ENCODE data around the gene PTPN1. TPM values are rescaled to one million over a fixed set of nuclear protein-coding genes. Genes with fewer than 3 reads are reported as not detected.
A peak's percentile ranks its signal among the peaks of the same experiment; 100 is the strongest.

The PTPN1 gene
- total RNA-seq, 2 experiments from 2014 or later, result 17.1 to 25.1 TPM

GRCh38 chr20:50467718-50468356 is 42.3 kb upstream of the PTPN1 start:
- Histone ChIP-seq H3K4me1 (ENCODE audit: insufficient read depth, low read length, poor library complexity, severe bottlenecking) (no peaks in the 10 kb centered on the region), H3K9me2 (ENCODE audit: insufficient read depth, low read length) (no peaks in the 10 kb centered on the region), H3K79me2 (ENCODE audit: insufficient read depth, low read depth, low read length) (no peaks in the 10 kb centered on the region), H3K9me3 (ENCODE audit: low read length) (no peaks in the 10 kb centered on the region), H2AFZ (ENCODE audit: low read length) (peak overlapping the region; percentile 88), H3K36me3 (ENCODE audit: insufficient read depth, low read length) (no peaks in the 10 kb centered on the region), H3K4me2 (ENCODE audit: low read length) (no peak overlapping the region), H4K20me1 (ENCODE audit: insufficient read depth, low read length) (no peaks in the 10 kb centered on the region), H3K27ac (ENCODE audit: low read depth, low read length, poor library complexity, severe bottlenecking) (no peak overlapping the region), H3K4me3 (ENCODE audit: low read depth, low read length, poor library complexity, severe bottlenecking) (no peak overlapping the region)
- CTCF ChIA-PET (ENCODE audit: unreplicated experiment), result no interaction called here
- POLR2A ChIA-PET, result interaction anchor here (1.0 to 1.1 kb wide), 2 partner anchors 118 to 273 kb away, joined by 3 to 8 read pairs; no protein-coding TSS in a partner anchor
- intact Hi-C loops (cut with micrococcal nuclease; ENCODE audit: unreplicated experiment), result loop anchor here (10.0 kb wide), 1 partner anchor 123 kb away; no protein-coding TSS in a partner anchor
- TF ChIP-seq CTCF (conservative IDR thresholded peaks at IDR 0.05; ENCODE audit: low read length) (no peak), EZH2phosphoT487 (IDR thresholded peaks at IDR 0.05; ENCODE audit: borderline replicate concordance, low read depth, low read length) (no peak)
- peak; percentile 63 for DNase-seq (ENCODE audit: low spot score)
- BruUV-seq (replicated peaks), result no TSS peak

- no peak for TF ChIP-seq CTCF (conservative IDR thresholded peaks at IDR 0.05; ENCODE audit: low read length)
- no peak for TF ChIP-seq EZH2phosphoT487 (IDR thresholded peaks at IDR 0.05; ENCODE audit: borderline replicate concordance, low read depth, low read length)
- no peaks in the 10 kb centered on the region for H3K9me2 ChIP-seq (ENCODE audit: insufficient read depth, low read length)
- H3K27ac ChIP-seq (ENCODE audit: low read depth, low read length, poor library complexity, severe bottlenecking), result no peak overlapping the region
- H3K36me3 ChIP-seq (ENCODE audit: insufficient read depth, low read length), result no peaks in the 10 kb centered on the region
- no peaks in the 10 kb centered on the region for H3K9me3 ChIP-seq (ENCODE audit: low read length)
- no peak overlapping the region for H3K4me2 ChIP-seq (ENCODE audit: low read length)
- H3K4me1 ChIP-seq (ENCODE audit: insufficient read depth, low read length, poor library complexity, severe bottlenecking), result no peaks in the 10 kb centered on the region
- no TSS peak for BruUV-seq (replicated peaks)
- DNase-seq (ENCODE audit: low spot score), result no peak
- H3K79me2 ChIP-seq (ENCODE audit: insufficient read depth, low read depth, low read length), result no peaks in the 10 kb centered on the region
- H2AFZ ChIP-seq (ENCODE audit: low read length), result peak overlapping the region; percentile 88
- H4K20me1 ChIP-seq (ENCODE audit: insufficient read depth, low read length), result no peaks in the 10 kb centered on the region
- intact Hi-C loops (cut with micrococcal nuclease; ENCODE audit: unreplicated experiment), result loop anchor here (10.0 kb wide), 1 partner anchor 124 kb away; no protein-coding TSS in a partner anchor
- no peak overlapping the region for H3K4me3 ChIP-seq (ENCODE audit: low read depth, low read length, poor library complexity, severe bottlenecking)
- POLR2A ChIA-PET, result interaction anchor here (0.6 to 1.1 kb wide), 3 partner anchors 118 to 273 kb away, joined by 3 to 8 read pairs (median 4); no protein-coding TSS in a partner anchor
- CTCF ChIA-PET (ENCODE audit: unreplicated experiment), result no interaction called here
Observed at GRCh38 chr20:50468378-50468798, 41.8 kb upstream of the PTPN1 start.

GRCh38 chr20:50469176-50469723 is 40.9 kb upstream of the PTPN1 start:
- TF ChIP-seq EZH2phosphoT487 (IDR thresholded peaks at IDR 0.05; ENCODE audit: borderline replicate concordance, low read depth, low read length) (no peak), CTCF (conservative IDR thresholded peaks at IDR 0.05; ENCODE audit: low read length) (no peak)
- DNase-seq (ENCODE audit: low spot score), result no peak
- no peaks in the 10 kb centered on the region for H3K9me3 ChIP-seq (ENCODE audit: low read length)
- no peak overlapping the region for H3K27ac ChIP-seq (ENCODE audit: low read depth, low read length, poor library complexity, severe bottlenecking)
- no peak overlapping the region for H3K4me3 ChIP-seq (ENCODE audit: low read depth, low read length, poor library complexity, severe bottlenecking)
- no peak overlapping the region for H2AFZ ChIP-seq (ENCODE audit: low read length)
- no TSS peak for BruUV-seq (replicated peaks)
- no peaks in the 10 kb centered on the region for H3K79me2 ChIP-seq (ENCODE audit: insufficient read depth, low read depth, low read length)
- no peaks in the 10 kb centered on the region for H3K9me2 ChIP-seq (ENCODE audit: insufficient read depth, low read length)
- ChIA-PET POLR2A (interaction anchor here (0.6 to 1.1 kb wide), 2 partner anchors 15 to 42 kb away, joined by 3 read pairs; no protein-coding TSS in a partner anchor), CTCF (ENCODE audit: unreplicated experiment) (no interaction called here)
- no peaks in the 10 kb centered on the region for H4K20me1 ChIP-seq (ENCODE audit: insufficient read depth, low read length)
- no peaks in the 10 kb centered on the region for H3K36me3 ChIP-seq (ENCODE audit: insufficient read depth, low read length)
- no peak overlapping the region for H3K4me2 ChIP-seq (ENCODE audit: low read length)
- intact Hi-C loops (cut with micrococcal nuclease; ENCODE audit: unreplicated experiment), result loop anchor here (10.0 kb wide), 1 partner anchor 124 kb away; no protein-coding TSS in a partner anchor
- H3K4me1 ChIP-seq (ENCODE audit: insufficient read depth, low read length, poor library complexity, severe bottlenecking), result no peaks in the 10 kb centered on the region
